Pancreas (tissue), 10 donors: ENCODE data around the gene MT1E. TPM values are rescaled to one million over a fixed set of nuclear protein-coding genes. Genes with fewer than 3 reads are reported as not detected.

Source experiments
- ATAC-seq, 4 donors: fragments of 200-7000 bp; cut with Tn5 transposase; one replicate each; pipeline versions ENCODE4 v1.8.0 to v1.9.1; 2020; ENCODE audit warnings: mild to moderate bottlenecking in 4 of 4, moderate library complexity in 4 of 4
- DNase-seq, 6 donors: peaks; one replicate each; pipeline ENCODE4 v3.0.0-alpha.2; 2020
- FAIRE-seq: peaks from 2 replicates; lab custom pipeline; 2012; peaks lifted over from hg19 to GRCh38; lab: Jason Lieb, UNC
- H3K27ac ChIP-seq, 4 donors: fragments of 200-600 bp; sonication (generic); 1 replicate in 3 of 4; 2 replicates in 1 of 4; pipeline versions ENCODE4 v1.5.0 to v1.8.0; 2020
- H3K27me3 ChIP-seq, 4 donors: fragments of 200-600 bp; one replicate each; pipeline ENCODE4 v1.8.0; 2021
- H3K36me3 ChIP-seq, 3 donors: fragments of 200-600 bp; sonication (generic) in 1 of 3; one replicate each; pipeline versions ENCODE4 v1.5.0 to v1.8.0; 2020 to 2021
- H3K4me1 ChIP-seq, 3 donors: fragments of 200-600 bp; one replicate each; pipeline ENCODE4 v1.8.0; 2021
- H3K4me3 ChIP-seq, 4 donors: fragments of 200-600 bp; sonication (generic) in 2 of 4; one replicate each; pipeline versions ENCODE4 v1.5.0 to v1.8.0; 2020 to 2021
- H3K9me3 ChIP-seq, 4 donors: fragments of 200-600 bp; one replicate each; pipeline ENCODE4 v1.8.0; 2021
- WGBS, 2 donors: extraction: QIAGEN DNeasy Blood & Tissue Kit; methylation state at CpG; one replicate each; pipeline ENCODE4 v1.1.7; 2013; 5-methylcytosine and 5-hydroxymethylcytosine counted together
- intact Hi-C, 3 donors: fragments of 100-400 bp; cut with DNase I; formaldehyde crosslinking; loops; one replicate each; pipeline versions ENCODE4 v1.11.1 to v1.14.2; 2022
- polyA plus RNA-seq, 2 donors: library from polyadenylated mRNA; stranded (reverse); fragments of 200-250 nt; gene quantifications; one replicate each; pipeline ENCODE4 v1.2.3, GENCODE V29; 2013
- total RNA-seq, 6 donors: library from RNA; stranded (reverse); fragmentation: NEBNext Ultra II Directional in 4 of 6; extraction: Animal tissue kit (Norgen Biotek cat#: 25700) in 4 of 6; gene quantifications; one replicate each; pipeline versions ENCODE4 v1.2.1 to v1.2.4, GENCODE V29; 2021 to 2023
- TF ChIP-seq, protein P1 (sequence below), 4 donors: fragments of 200-600 bp; sonication (generic) in 3 of 4; IDR thresholded peaks; one replicate each; pipeline versions ENCODE4 v1.5.0 to v1.8.0; 2021; ENCODE audit warnings: antibody characterized with exemption in 4 of 4
- donor health status: healthy with polysubstance abuse.
- donor health status: DM: no; HTN: no; CAD: no; lungs with moderate emphysema.
- donor health status: DM: no; HTN: no; CAD: no.
- donor health status: control.
- donor health status: control.
- donor health status: Bipolar disorder and iron deficiency.
- donor health status: DM: yes; HTN: yes; CAD: no.
- donor health status: DM: no; HTN: no; CAD: no.
- donor health status: DM: no; HTN: no; CAD: no.
- donor health status: DM: yes; HTN: yes; CAD: no.

MT1E gene
- total and polyA plus RNA-seq, 8 donors: 36.1 to 646 (median 203) TPM

DNA sequence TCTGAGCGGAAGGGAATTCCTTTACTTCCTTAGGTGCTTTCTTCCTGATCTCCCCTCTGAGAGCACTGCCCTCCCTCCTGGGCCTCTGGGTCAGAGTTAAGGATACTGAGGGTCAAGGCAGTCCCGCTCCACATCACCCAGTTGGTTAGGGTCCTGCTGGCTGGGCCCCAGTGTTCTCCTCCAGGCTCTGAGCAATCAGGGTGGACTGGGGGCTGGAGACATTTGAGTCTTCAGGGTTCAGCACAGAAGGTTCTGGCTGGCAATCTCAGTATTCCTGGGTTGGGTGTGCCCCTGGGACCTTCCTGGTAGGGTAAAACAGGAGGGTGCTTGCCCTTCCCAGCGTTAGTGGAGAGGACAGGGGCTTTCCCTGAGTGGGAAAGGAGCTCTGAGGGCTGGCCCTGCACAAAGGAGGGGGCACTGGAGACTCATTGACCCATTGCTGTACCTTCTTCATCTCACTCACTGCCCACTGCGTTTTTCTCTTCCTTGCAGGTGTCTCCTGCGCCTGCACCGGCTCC is 7.3 kb downstream of the MT1E start:
- FAIRE-seq (no peak), ATAC-seq (peak; percentile 5 to 33 (median 13)), DNase-seq (no peak)
- no peaks in the 10 kb centered on the region for H3K36me3 ChIP-seq
- no peaks in the 10 kb centered on the region for H3K9me3 ChIP-seq
- no peaks in the 10 kb centered on the region for H3K27me3 ChIP-seq
- H3K4me3 ChIP-seq: peak overlapping the region; percentile 24 to 65 (median 50)
- H3K4me1 ChIP-seq: peaks cover 0 to 2% (median 0%) of the 10 kb centered on the region in 3 donors
- peak overlapping the region; percentile 64 to 74 (median 68) for H3K27ac ChIP-seq
- 36 to 47% methylated on average over 6 of the region's 6 CpGs for WGBS, 2 donors
- intact Hi-C loops: no loop called here
- TF ChIP-seq, protein P1, sequence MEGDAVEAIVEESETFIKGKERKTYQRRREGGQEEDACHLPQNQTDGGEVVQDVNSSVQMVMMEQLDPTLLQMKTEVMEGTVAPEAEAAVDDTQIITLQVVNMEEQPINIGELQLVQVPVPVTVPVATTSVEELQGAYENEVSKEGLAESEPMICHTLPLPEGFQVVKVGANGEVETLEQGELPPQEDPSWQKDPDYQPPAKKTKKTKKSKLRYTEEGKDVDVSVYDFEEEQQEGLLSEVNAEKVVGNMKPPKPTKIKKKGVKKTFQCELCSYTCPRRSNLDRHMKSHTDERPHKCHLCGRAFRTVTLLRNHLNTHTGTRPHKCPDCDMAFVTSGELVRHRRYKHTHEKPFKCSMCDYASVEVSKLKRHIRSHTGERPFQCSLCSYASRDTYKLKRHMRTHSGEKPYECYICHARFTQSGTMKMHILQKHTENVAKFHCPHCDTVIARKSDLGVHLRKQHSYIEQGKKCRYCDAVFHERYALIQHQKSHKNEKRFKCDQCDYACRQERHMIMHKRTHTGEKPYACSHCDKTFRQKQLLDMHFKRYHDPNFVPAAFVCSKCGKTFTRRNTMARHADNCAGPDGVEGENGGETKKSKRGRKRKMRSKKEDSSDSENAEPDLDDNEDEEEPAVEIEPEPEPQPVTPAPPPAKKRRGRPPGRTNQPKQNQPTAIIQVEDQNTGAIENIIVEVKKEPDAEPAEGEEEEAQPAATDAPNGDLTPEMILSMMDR (IDR thresholded peaks at IDR 0.05): no peak

DNA sequence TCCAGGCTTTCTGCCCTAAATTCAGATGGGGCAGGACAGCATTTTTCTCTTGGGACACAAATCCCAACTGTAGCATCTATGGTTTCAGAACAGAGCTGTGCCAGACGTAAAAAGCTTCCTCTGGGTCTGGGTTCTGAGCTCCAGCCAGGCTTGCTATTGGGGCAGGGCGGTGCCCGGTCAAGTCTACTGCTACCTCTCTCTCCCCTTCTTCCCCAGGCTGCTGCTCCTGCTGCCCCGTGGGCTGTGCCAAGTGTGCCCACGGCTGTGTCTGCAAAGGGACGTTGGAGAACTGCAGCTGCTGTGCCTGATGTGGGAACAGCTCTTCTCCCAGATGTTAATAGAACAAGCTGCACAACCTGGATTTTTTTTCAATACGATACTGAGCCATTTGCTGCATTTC is 8.0 kb downstream of the MT1E start:
- intact Hi-C loops: no loop called here
- ATAC-seq (no peak), DNase-seq (no peak), FAIRE-seq (no peak)
- H3K36me3 ChIP-seq: no peaks in the 10 kb centered on the region
- H3K27ac ChIP-seq: no peak overlapping the region
- H3K4me1 ChIP-seq: peaks cover 0 to 3% (median 1%) of the 10 kb centered on the region in 3 donors
- whole genome bisulfite sequencing, 2 donors: 61 to 67% methylated on average over 7 of the region's 7 CpGs
- H3K27me3 ChIP-seq: no peaks in the 10 kb centered on the region
- TF ChIP-seq, protein P1 (IDR thresholded peaks at IDR 0.05): no peak
- H3K4me3 ChIP-seq: no peak overlapping the region
- no peaks in the 10 kb centered on the region for H3K9me3 ChIP-seq

DNA sequence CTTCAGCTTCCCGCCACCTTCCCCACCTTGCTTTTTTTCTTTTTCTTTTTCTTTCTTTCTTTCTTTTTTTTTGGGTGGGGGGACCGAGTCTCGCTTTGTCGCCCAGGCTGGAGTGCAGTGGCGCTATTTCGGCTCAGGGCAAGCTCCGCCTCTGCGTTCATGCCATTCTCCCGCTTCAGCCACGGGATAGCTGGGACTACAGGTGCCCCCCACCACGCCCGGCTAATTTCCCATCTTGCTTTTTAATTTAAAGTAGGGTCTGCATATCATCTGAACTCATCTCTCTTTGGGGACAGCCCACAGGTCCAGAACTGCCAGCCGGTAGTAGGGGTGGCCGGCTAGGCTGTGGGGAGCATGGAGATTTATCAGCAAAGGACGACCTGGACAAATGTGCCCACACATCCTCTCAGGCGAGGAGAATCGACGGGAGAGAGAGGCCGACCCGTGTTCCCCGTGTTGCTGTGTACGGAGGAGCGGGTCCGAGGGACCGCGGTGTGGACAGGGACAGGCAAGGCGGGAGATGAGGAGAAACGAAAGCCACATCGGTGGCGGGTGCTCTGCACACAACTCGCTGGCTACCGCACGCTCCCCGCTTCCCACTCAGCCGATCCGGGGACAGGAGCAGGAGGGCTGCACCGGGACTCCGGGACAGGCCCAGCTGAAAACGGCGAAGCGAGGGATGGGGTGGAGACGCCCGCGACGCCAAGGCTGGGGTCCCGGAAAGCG is 9.3 kb downstream of the MT1E start:
- DNase-seq: no peak
- no peaks in the 10 kb centered on the region for H3K27me3 ChIP-seq
- H3K4me1 ChIP-seq: peaks cover 0 to 12% (median 8%) of the 10 kb centered on the region in 3 donors
- H3K27ac ChIP-seq: no peak overlapping the region
- H3K4me3 ChIP-seq: no peak overlapping the region
- no peaks in the 10 kb centered on the region for H3K9me3 ChIP-seq
- intact Hi-C loops: no loop called here
- TF ChIP-seq, protein P1 (IDR thresholded peaks at IDR 0.05): no peak
- WGBS, 2 donors: 74 to 75% methylated on average over 47 of the region's 47 CpGs
- no peak for FAIRE-seq
- H3K36me3 ChIP-seq: no peaks in the 10 kb centered on the region
- ATAC-seq: no peak

DNA sequence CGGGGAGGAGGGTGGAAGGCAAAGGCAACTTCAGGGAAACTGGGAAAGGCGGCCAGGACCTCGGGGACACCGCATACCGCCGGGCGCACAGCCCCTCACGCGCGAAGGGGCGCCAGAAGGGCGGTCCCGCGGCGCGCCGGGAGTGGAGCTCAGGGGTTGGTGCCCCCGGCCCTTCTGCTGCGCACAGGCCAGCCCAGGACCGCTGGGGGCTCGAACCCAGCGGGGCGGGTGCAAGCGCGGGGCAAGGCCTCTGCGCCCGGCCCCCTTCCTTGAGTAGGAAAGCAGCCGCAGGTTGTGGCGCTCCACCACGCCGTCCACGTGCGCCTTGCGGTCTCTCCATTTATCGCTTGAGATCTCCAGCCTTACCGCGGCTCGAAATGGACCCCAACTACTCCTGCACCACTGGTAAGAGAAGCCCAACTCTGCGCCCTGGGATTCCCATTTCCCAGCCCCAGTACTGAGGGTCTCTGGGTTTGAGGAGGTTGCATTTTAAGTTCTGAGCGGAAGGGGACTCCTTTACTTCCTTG is 9.9 kb downstream of the MT1E start:
- TF ChIP-seq, protein P1 (IDR thresholded peaks at IDR 0.05): no peak
- Histone ChIP-seq H3K27ac (no peak overlapping the region), H3K36me3 (no peaks in the 10 kb centered on the region), H3K9me3 (no peaks in the 10 kb centered on the region), H3K4me1 (peaks cover 0 to 12% (median 8%) of the 10 kb centered on the region in 3 donors), H3K4me3 (no peak overlapping the region), H3K27me3 (no peaks in the 10 kb centered on the region)
- intact Hi-C loops: no loop called here
- 74 to 81% methylated on average over 24 to 40 of the region's 40 CpGs for WGBS, 2 donors
- FAIRE-seq (no peak), DNase-seq (no peak), ATAC-seq (no peak)
